HepG2 (cell line): ENCODE data around the gene CGB5. TPM values are rescaled to one million over a fixed set of nuclear protein-coding genes. Genes with fewer than 3 reads are reported as not detected.
A peak's percentile ranks its signal among the peaks of the same experiment; 100 is the strongest.

ENCODE experiments used
- ARHGAP35 ChIP-seq: sonication (generic); formaldehyde crosslinking; IDR thresholded peaks from 2 replicates; pipeline ENCODE4 v1.9.0; 2022; ENCODE audit warnings: mild to moderate bottlenecking, inconsistent platforms, moderate library complexity, missing genetic modification reagents, borderline replicate concordance
- ARID4A ChIP-seq: sonication (generic); formaldehyde crosslinking; IDR thresholded peaks from 2 replicates; pipeline ENCODE4 v1.5.0; 2020; ENCODE audit warnings: mild to moderate bottlenecking, missing genetic modification reagents, borderline replicate concordance
- CREM ChIP-seq, 2 experiments: sonication (generic) in 1 of 2; formaldehyde crosslinking in 1 of 2; IDR thresholded peaks; 2 replicates each; pipeline versions ENCODE4 v1.4.0 to v1.6.1; 2016 to 2020; ENCODE audit warnings: antibody characterized with exemption in 1 of 2, mild to moderate bottlenecking in 1 of 2, missing genetic modification reagents in 1 of 2
- FOXJ3 ChIP-seq: sonication (generic); formaldehyde crosslinking; IDR thresholded peaks from 2 replicates; pipeline ENCODE4 v1.4.0; 2020; ENCODE audit warnings: missing genetic modification reagents, mild to moderate bottlenecking, borderline replicate concordance
- HDAC1 ChIP-seq: sonication (generic); formaldehyde crosslinking; IDR thresholded peaks from 2 replicates; pipeline ENCODE4 v1.5.1; 2020; ENCODE audit warnings: mild to moderate bottlenecking, missing genetic modification reagents
- HDAC2 ChIP-seq: sonication (generic); formaldehyde crosslinking; IDR thresholded peaks from 2 replicates; pipeline ENCODE4 v1.4.0; 2020; ENCODE audit warnings: missing genetic modification reagents
- HNRNPLL ChIP-seq: fragments of 200-400 bp; formaldehyde crosslinking; IDR thresholded peaks from 2 replicates; pipeline ENCODE4 v1.6.1; 2017; ENCODE audit warnings: mild to moderate bottlenecking, low read depth, low read length; ENCODE audit not compliant: poor library complexity, severe bottlenecking
- IRF2 ChIP-seq: IDR thresholded peaks from 2 replicates; pipeline ENCODE4 v1.6.1; 2018; ENCODE audit warnings: missing genetic modification reagents, missing compliant biosample characterization
- KLF6 ChIP-seq: IDR thresholded peaks from 2 replicates; pipeline ENCODE4 v1.8.0; 2016; ENCODE audit warnings: missing biosample characterization, missing genetic modification reagents
- PHF21A ChIP-seq: sonication (generic); formaldehyde crosslinking; IDR thresholded peaks from 2 replicates; pipeline ENCODE4 v1.5.0; 2020; ENCODE audit warnings: mild to moderate bottlenecking, missing genetic modification reagents
- RXRB ChIP-seq: IDR thresholded peaks from 2 replicates; pipeline ENCODE4 v1.6.1; 2016; ENCODE audit warnings: borderline replicate concordance, missing genetic modification reagents, missing compliant biosample characterization
- SMAD9 ChIP-seq: sonication (generic); formaldehyde crosslinking; IDR thresholded peaks from 2 replicates; pipeline ENCODE4 v1.5.1; 2020; ENCODE audit warnings: mild to moderate bottlenecking, missing genetic modification reagents
- ZBTB42 ChIP-seq: sonication (generic); formaldehyde crosslinking; IDR thresholded peaks from 2 replicates; pipeline ENCODE4 v1.5.0; 2020; ENCODE audit warnings: mild to moderate bottlenecking, missing genetic modification reagents
- ZFP1 ChIP-seq: IDR thresholded peaks from 2 replicates; pipeline ENCODE4 v1.6.1; 2016
- ZNF24 ChIP-seq: fragments of 450-650 bp; IDR thresholded peaks from 2 replicates; pipeline ENCODE4 v1.6.1; 2017; ENCODE audit warnings: antibody characterized with exemption, mild to moderate bottlenecking
- ZNF251 ChIP-seq: sonication (generic); formaldehyde crosslinking; IDR thresholded peaks from 2 replicates; pipeline ENCODE4 v1.9.0; 2021; ENCODE audit warnings: mild to moderate bottlenecking, missing genetic modification reagents
- ZNF337 ChIP-seq: sonication (generic); formaldehyde crosslinking; IDR thresholded peaks from 2 replicates; pipeline ENCODE4 v1.5.1; 2020; ENCODE audit warnings: missing genetic modification reagents, low read depth, mild to moderate bottlenecking, borderline replicate concordance
- ZNF441 ChIP-seq: sonication (generic); formaldehyde crosslinking; IDR thresholded peaks from 2 replicates; pipeline ENCODE4 v1.7.0; 2021; ENCODE audit warnings: missing genetic modification reagents, borderline replicate concordance
- ZNF468 ChIP-seq: sonication (generic); formaldehyde crosslinking; IDR thresholded peaks from 2 replicates; pipeline ENCODE4 v1.8.0; 2022; ENCODE audit warnings: mild to moderate bottlenecking, moderate library complexity, missing genetic modification reagents
- ZNF652 ChIP-seq: IDR thresholded peaks from 2 replicates; pipeline ENCODE4 v1.6.1; 2016; ENCODE audit warnings: low read depth, borderline replicate concordance
- ZNF790 ChIP-seq: sonication (generic); formaldehyde crosslinking; IDR thresholded peaks from 2 replicates; pipeline ENCODE4 v1.8.0; 2022; ENCODE audit warnings: missing genetic modification reagents, mild to moderate bottlenecking, borderline replicate concordance
- polyA plus RNA-seq, 8 experiments: library from polyadenylated mRNA; depleted of rRNA in 3 of 8; stranded (reverse) in 7 of 8; unstranded in 1 of 8; fragments of >200 nt; fragmentation: Illumina TruSeq in 4 of 8; extraction: Trizol in 4 of 8; gene quantifications; 2 replicates each; pipeline versions ENCODE4 v1.2.1 to v1.2.3, GENCODE V29; 2011 to 2016; ENCODE audit warnings: low read depth in 4 of 8, missing spikeins in 1 of 8, mixed read lengths in 1 of 8; ENCODE audit not compliant: insufficient read depth in 1 of 8
- total RNA-seq, 5 experiments: library from RNA; depleted of rRNA; stranded (reverse); fragments of >200 nt; fragmentation: Illumina TruSeq; extraction: Trizol; gene quantifications; 2 replicates each; pipeline ENCODE4 v1.2.3, GENCODE V29; 2016; ENCODE audit warnings: low read depth in 1 of 5
- TF ChIP-seq, protein P1 (sequence below): sonication (generic); formaldehyde crosslinking; IDR thresholded peaks from 2 replicates; pipeline ENCODE4 v1.8.1; 2022; ENCODE audit warnings: mild to moderate bottlenecking, missing genetic modification reagents
- TF ChIP-seq, protein P2 (sequence below): IDR thresholded peaks from 2 replicates; pipeline ENCODE4 v1.6.1; 2016; ENCODE audit warnings: mild to moderate bottlenecking

CGB5 gene
- total and polyA plus RNA-seq, 2 of the 13 experiments (the other 11 are each of a cell fraction or from before 2014, with no cell fraction given), result not detected

DNA sequence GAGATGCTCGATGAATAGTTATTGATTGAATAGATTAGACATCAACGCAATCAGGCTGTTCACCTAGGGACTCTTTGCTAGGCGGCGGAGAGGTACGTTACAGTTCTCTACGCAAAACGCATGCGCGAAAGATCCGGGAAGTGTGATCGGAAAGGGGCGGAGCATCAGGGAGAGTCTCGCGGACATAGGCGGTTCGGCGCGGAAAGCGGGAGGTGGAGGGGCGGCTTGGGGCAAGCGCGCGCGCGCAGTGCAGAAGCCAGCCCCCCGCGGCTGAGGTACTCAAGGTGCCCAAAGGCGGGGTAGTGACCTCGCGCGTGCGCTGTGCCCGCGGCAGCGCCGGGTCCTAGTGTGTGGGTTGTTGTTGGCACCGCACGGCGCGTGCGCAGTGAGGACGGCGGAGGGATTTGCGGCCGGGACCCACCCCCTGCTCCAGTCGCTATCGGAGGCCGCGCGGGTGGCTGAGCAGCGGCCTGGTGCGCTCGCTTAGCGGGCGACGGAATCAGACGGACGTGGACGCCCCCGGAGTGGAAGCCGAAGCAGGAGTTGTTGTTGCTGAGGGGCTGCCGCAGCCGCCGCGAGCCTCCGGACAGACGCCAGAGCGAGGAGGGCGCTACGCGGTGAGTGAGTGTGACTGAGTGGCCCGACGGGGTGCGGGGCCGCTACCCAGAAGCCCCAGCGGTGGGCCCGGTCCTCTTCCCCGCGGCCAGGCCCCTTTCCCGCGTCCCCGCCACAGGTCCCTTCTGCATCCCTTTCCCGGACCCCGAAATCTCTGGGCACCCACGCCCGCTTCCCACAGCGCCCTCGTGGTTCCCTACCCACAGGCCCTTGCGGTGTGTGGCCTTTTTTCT lies 41.6 kb downstream of the CGB5 start, which contains the start of gene SNRNP70 (continued):
- no peak for TF ChIP-seq ZNF251 (CRISPR knock-in tag)
- TF ChIP-seq ZNF468 (CRISPR knock-in tag), result no peak
- peak; percentile 67 for TF ChIP-seq FOXJ3 (CRISPR knock-in tag)
- 0 out of 2 replicates have a peak, but pooled peaks have one; percentile 17 for TF ChIP-seq ZNF652 (CRISPR knock-in tag)
- no peak; the same call in 1 of the 2 replicates for TF ChIP-seq HDAC2
- TF ChIP-seq HDAC1 (CRISPR knock-in tag), result peak; percentile 77
- TF ChIP-seq ZFP1 (CRISPR knock-in tag), result no peak
- TF ChIP-seq KLF6 (CRISPR knock-in tag), result peak; percentile 83; the same call in 1 of the 2 replicates
- TF ChIP-seq RXRB, result peak; percentile 57; the same call in 1 of the 2 replicates
- TF ChIP-seq ARHGAP35 (CRISPR knock-in tag), result peak; percentile 93
- TF ChIP-seq CREM (IDR thresholded peaks at IDR 0.05), result peak; percentile 62; the same call in 1 of the 2 replicates
- no peak for TF ChIP-seq CREM (CRISPR knock-in tag; IDR thresholded peaks at IDR 0.05)
- TF ChIP-seq ARID4A (CRISPR knock-in tag), result peak; percentile 94; the same call in 1 of the 2 replicates
- 0 out of 2 replicates have a peak, but pooled peaks have one; percentile 43 for TF ChIP-seq ZBTB42 (CRISPR knock-in tag)
- TF ChIP-seq, protein P1, sequence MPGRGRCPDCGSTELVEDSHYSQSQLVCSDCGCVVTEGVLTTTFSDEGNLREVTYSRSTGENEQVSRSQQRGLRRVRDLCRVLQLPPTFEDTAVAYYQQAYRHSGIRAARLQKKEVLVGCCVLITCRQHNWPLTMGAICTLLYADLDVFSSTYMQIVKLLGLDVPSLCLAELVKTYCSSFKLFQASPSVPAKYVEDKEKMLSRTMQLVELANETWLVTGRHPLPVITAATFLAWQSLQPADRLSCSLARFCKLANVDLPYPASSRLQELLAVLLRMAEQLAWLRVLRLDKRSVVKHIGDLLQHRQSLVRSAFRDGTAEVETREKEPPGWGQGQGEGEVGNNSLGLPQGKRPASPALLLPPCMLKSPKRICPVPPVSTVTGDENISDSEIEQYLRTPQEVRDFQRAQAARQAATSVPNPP, result 0 out of 2 replicates have a peak, but pooled peaks have one; percentile 47
- no peak; the same call in 1 of the 2 replicates for TF ChIP-seq ZNF441 (CRISPR knock-in tag)
- peak; percentile 84 for TF ChIP-seq HNRNPLL
- TF ChIP-seq SMAD9 (CRISPR knock-in tag), result no peak
- no peak for TF ChIP-seq ZNF24
- TF ChIP-seq IRF2 (CRISPR knock-in tag), result no peak
- TF ChIP-seq, protein P2, sequence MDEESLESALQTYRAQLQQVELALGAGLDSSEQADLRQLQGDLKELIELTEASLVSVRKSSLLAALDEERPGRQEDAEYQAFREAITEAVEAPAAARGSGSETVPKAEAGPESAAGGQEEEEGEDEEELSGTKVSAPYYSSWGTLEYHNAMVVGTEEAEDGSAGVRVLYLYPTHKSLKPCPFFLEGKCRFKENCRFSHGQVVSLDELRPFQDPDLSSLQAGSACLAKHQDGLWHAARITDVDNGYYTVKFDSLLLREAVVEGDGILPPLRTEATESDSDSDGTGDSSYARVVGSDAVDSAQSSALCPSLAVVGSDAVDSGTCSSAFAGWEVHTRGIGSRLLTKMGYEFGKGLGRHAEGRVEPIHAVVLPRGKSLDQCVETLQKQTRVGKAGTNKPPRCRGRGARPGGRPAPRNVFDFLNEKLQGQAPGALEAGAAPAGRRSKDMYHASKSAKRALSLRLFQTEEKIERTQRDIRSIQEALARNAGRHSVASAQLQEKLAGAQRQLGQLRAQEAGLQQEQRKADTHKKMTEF (CRISPR knock-in tag), result peak; percentile 91
- TF ChIP-seq ZNF337 (CRISPR knock-in tag), result no peak
- peak; percentile 90; the same call in 1 of the 2 replicates for TF ChIP-seq ZNF790
- TF ChIP-seq PHF21A (CRISPR knock-in tag), result peak; percentile 92
